ENCODE data around the gene ST6GAL1.

Gene ST6GAL1

GRCh38 chr3:187085021-187085666 lies 154.8 kb downstream of the ST6GAL1 start:
- DNase-seq = no peak

- no peak for DNase-seq
These were observed 155.6 kb downstream of the ST6GAL1 start for GRCh38 chr3:187085933-187086332.

GRCh38 chr3:187086831-187087230 lies 156.5 kb downstream of the ST6GAL1 start:
- DNase-seq = no peak

GRCh38 chr3:187088701-187089100 lies 158.4 kb downstream of the ST6GAL1 start:
- DNase-seq = no peak

GRCh38 chr3:187093320-187093719 lies 163.0 kb downstream of the ST6GAL1 start:
- DNase-seq = no peak

- no peak for DNase-seq
These were observed 168.7 kb downstream of the ST6GAL1 start for GRCh38 chr3:187098923-187099512.

- DNase-seq = no peak
These were observed 171.1 kb downstream of the ST6GAL1 start for GRCh38 chr3:187101184-187102072.

- DNase-seq = no peak
These were observed 171.8 kb downstream of the ST6GAL1 start for GRCh38 chr3:187102073-187102634.

- DNase-seq = no peak
These were observed 172.9 kb downstream of the ST6GAL1 start for GRCh38 chr3:187103251-187103650.

- DNase-seq = no peak
These were observed 174.0 kb downstream of the ST6GAL1 start for GRCh38 chr3:187104342-187104741.

- no peak for DNase-seq
These were observed 174.6 kb downstream of the ST6GAL1 start for GRCh38 chr3:187104933-187105332.

- DNase-seq = no peak
These were observed 175.4 kb downstream of the ST6GAL1 start for GRCh38 chr3:187105700-187106099.

- no peak for DNase-seq
These were observed 177.7 kb downstream of the ST6GAL1 start for GRCh38 chr3:187107989-187108388.

GRCh38 chr3:187110156-187110555 lies 179.8 kb downstream of the ST6GAL1 start:
- no peak for DNase-seq

GRCh38 chr3:187112934-187113793 lies 182.8 kb downstream of the ST6GAL1 start:
- no peak for DNase-seq

- no peak for DNase-seq
These were observed 184.2 kb downstream of the ST6GAL1 start for GRCh38 chr3:187114511-187114910.

- no peak for DNase-seq
These were observed 190.0 kb downstream of the ST6GAL1 start for GRCh38 chr3:187120326-187120725.

- DNase-seq = no peak
These were observed 191.9 kb downstream of the ST6GAL1 start for GRCh38 chr3:187122261-187122660.

- no peak for DNase-seq
These were observed 195.1 kb downstream of the ST6GAL1 start for GRCh38 chr3:187125319-187126031.

Measured in GDM1 (cell line).